Measurements from ENCODE around the gene PABPC3.

PABPC3 gene

DNA sequence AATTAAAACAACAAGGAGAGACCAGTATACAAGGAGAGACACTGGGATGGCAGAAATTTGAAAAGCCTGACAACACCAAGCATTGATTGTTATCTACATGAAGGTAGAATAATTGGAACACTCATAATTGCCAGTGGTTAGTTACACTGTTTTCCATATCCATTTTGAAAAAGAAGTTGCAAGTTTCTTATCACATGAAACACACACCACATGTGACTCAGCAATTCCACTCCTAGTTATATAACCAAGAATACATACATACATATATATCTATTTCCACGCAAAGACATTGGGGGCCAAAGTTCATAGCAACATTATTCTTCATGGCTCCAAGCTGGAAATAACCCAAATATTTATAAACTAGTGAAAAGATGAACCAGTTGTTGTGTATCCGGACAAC, 15.2 kb upstream of the PABPC3 start:
- DNase-seq (ENCODE audit: low spot score in 2 of 2) = no peak
- Histone ChIP-seq H3K36me3 (replicated peaks) (no peaks in the 10 kb centered on the region), H3K4me1 (no peaks in the 10 kb centered on the region), H3K4me3 (no peak overlapping the region), H3K9me3 (no peaks in the 10 kb centered on the region), H3K27me3 (ENCODE audit: low read depth) (no peaks in the 10 kb centered on the region)
- in situ Hi-C loops (cut with MboI; ENCODE audit: low sequenced_read_pairs) = no loop called here

DNA sequence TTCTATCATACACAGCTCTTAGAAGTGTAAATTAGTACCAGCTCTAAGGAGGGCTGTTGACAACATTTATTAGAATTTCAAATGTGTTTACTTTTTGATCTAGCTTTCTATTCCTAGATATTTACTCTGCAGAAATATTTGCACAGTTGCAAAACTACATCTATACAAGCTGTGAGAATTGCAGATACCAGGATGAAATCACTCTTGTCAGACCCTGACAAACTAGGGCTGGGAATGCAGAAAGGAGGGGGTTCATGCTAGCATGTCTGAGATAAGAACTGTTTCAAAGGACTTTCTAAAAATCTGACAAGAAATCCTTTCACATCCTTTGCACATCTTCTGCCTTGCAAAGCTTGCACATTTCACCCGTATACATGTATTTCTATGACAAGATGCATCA, 11.8 kb upstream of the PABPC3 start:
- Histone ChIP-seq H3K9me3 (no peaks in the 10 kb centered on the region), H3K4me1 (no peaks in the 10 kb centered on the region), H3K4me3 (no peak overlapping the region), H3K36me3 (replicated peaks) (no peaks in the 10 kb centered on the region), H3K27me3 (ENCODE audit: low read depth) (no peaks in the 10 kb centered on the region)
- in situ Hi-C loops (cut with MboI; ENCODE audit: low sequenced_read_pairs) = no loop called here
- DNase-seq (ENCODE audit: low spot score in 2 of 2) = peak in 1 of 2 experiments; percentile 93

DNA sequence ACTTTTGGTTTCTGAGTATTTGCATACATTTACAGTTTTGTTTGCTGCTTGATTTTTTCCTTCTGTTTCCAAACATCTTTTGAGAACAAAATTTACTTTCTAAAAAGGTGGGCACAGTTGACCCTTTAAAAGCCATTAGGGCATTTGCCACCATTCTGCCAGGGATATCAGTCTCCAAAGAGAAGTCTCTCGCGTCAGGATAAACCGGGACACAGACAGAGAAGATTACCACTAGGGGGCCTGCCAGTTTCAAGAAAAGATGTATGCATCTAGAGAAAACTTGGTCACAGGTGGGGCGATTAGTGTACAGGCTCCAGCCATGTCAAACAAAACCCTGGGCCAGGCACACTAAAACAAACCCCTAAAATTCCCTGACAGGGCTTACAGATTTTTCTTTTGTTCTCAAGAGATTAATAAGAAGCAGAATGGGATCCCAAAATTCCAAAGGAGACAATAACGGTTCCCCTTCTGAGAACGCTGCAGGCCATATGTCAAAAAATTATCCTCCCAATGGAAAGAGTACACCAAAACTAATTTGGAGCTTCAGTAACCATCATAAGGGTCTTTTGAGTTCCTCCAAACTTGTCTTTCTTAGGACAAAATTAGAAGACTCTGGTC, 10.7 kb upstream of the PABPC3 start:
- Histone ChIP-seq H3K4me1 (no peaks in the 10 kb centered on the region), H3K36me3 (replicated peaks) (no peaks in the 10 kb centered on the region), H3K9me3 (no peaks in the 10 kb centered on the region), H3K4me3 (no peak overlapping the region), H3K27me3 (ENCODE audit: low read depth) (no peaks in the 10 kb centered on the region)
- in situ Hi-C loops (cut with MboI; ENCODE audit: low sequenced_read_pairs) = no loop called here
- DNase-seq (ENCODE audit: low spot score in 2 of 2) = peak; percentile 59 to 75

DNA sequence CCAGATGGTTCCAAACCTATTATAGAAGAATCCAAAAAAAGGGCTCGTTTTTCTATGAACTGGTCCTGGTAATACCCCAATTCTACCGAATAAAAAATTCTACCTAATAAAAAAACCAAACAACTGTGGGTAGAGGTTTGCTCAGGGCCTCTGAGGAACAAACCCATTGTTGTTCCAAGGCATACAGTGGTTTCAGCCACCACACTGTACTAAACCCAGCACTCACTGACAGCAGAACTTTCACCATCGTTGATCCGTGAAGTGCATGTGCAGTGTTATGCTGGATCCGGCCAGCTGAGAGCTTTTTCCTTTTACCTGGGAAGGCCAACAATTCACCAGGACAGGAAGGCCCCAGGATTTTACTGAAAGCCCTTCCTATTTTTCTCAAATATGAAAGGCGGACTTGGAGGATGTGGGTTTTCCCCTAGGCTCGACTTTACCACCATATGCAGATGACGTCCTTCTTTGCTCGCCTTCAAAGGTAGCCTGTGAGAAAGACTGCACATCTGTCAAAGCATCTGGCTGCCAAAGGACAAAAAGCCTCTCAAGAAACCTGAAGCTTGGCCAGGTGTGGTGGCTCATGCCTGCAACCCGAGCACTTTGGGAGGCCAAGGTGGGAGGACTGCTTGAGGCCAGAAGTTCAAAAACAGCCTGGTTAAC, 7.2 kb upstream of the PABPC3 start:
- Histone ChIP-seq H3K4me1 (no peaks in the 10 kb centered on the region), H3K9me3 (no peaks in the 10 kb centered on the region), H3K27me3 (ENCODE audit: low read depth) (no peaks in the 10 kb centered on the region), H3K36me3 (replicated peaks) (no peaks in the 10 kb centered on the region), H3K4me3 (no peak overlapping the region)
- no peak for DNase-seq (ENCODE audit: low spot score in 2 of 2)
- in situ Hi-C loops (cut with MboI; ENCODE audit: low sequenced_read_pairs) = no loop called here

DNA sequence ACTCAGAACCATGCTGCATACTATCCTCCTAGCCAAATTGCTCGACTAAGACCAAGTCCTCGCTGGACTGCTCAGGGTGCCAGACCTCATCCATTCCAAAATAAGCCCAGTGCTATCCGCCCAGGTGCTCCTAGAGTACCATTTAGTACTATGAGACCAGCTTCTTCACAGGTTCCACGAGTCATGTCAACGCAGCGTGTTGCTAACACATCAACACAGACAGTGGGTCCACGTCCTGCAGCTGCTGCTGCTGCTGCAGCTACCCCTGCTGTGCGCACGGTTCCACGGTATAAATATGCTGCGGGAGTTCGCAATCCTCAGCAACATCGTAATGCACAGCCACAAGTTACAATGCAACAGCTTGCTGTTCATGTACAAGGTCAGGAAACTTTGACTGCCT, 1.5 kb downstream of the PABPC3 start:
- in situ Hi-C loops (cut with MboI; ENCODE audit: low sequenced_read_pairs) = no loop called here
- no peaks in the 10 kb centered on the region for H3K4me1 ChIP-seq
- H3K4me3 ChIP-seq = no peak overlapping the region
- DNase-seq (ENCODE audit: low spot score in 2 of 2) = no peak
- no peaks in the 10 kb centered on the region for H3K36me3 ChIP-seq (replicated peaks)
- no peaks in the 10 kb centered on the region for H3K9me3 ChIP-seq
- H3K27me3 ChIP-seq (ENCODE audit: low read depth) = no peaks in the 10 kb centered on the region

DNA sequence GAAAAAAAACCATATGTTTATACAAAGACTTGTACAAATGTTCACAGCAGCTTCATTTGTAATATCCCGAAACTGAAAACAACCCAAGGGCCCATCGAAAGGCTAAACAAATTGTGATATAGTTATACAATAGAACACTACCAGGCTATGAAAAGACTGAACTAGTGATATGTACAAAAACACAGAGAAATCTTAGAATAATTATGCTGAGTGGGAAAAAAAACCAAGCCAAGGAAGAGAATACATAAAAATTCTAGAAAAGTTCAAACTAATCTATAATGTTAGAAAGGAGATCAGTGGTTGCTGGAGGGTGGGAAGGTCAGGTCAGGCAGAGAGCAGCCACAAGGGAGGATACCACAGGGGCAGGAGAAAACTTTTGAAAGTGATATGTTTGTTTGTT, 7.8 kb downstream of the PABPC3 start:
- in situ Hi-C loops (cut with MboI; ENCODE audit: low sequenced_read_pairs) = no loop called here
- no peaks in the 10 kb centered on the region for H3K9me3 ChIP-seq
- no peaks in the 10 kb centered on the region for H3K36me3 ChIP-seq (replicated peaks)
- no peak overlapping the region for H3K4me3 ChIP-seq
- no peak for DNase-seq (ENCODE audit: low spot score in 2 of 2)
- no peaks in the 10 kb centered on the region for H3K4me1 ChIP-seq
- no peaks in the 10 kb centered on the region for H3K27me3 ChIP-seq (ENCODE audit: low read depth)

DNA sequence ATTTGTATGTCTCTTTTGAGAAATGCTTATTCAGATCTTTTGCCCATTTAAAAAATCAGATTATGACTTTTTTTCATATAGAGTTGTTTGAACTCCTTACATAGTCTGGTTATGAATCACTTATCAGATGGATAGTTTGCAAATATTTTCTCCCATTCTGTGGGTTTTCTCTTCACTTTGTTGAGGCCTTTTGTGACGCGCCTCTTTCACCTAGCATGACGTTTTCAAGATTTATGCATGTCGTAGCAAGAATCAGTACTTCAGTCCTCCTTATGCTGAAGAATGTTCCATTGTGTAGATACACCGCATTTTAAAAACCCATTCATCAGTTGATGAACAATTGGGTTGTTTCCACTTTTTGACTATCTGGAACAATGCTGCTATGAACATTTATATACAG, 13.4 kb downstream of the PABPC3 start:
- Histone ChIP-seq H3K9me3 (no peaks in the 10 kb centered on the region), H3K4me1 (peaks cover 4% of the 10 kb centered on the region; the same call in 1 of the 2 replicates), H3K36me3 (replicated peaks) (no peaks in the 10 kb centered on the region), H3K4me3 (no peak overlapping the region), H3K27me3 (ENCODE audit: low read depth) (no peaks in the 10 kb centered on the region)
- DNase-seq (ENCODE audit: low spot score in 2 of 2) = no peak
- in situ Hi-C loops (cut with MboI; ENCODE audit: low sequenced_read_pairs) = no loop called here

DNA sequence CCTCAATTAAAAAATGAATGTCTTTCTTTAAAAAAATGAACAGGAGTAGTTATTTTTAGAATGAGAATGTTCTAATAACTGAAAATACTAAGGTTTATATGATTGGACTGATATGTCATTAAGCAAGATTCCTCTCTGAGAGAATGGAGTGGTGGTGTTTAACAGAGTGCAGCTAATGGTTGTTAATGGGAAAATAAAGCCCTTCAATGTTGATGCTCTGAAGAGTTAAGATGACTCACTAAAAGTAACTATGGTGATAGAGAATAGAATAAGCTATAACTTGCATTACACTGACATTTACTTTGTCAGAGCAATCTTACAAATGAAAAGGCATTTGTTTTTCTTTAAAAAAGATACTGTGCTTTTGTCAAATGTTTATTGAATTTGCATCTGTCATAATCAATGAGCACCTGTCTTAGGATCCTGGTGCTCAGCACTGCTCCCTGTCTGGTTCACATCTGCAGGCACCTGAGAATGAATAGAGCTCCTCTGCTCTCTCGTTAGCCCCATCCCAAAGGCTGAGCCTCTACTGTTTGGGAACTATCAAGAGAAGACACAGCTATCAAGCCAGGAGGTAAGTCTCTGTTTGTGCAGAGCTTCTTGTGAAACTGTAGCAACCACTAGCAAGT, 15.1 kb downstream of the PABPC3 start:
- in situ Hi-C loops (cut with MboI; ENCODE audit: low sequenced_read_pairs) = loop anchor here (10.0 kb wide), 1 partner anchor 106 kb away; no protein-coding TSS in a partner anchor
- H3K9me3 ChIP-seq = no peaks in the 10 kb centered on the region
- H3K4me3 ChIP-seq = no peak overlapping the region
- DNase-seq (ENCODE audit: low spot score in 2 of 2) = no peak
- peaks cover 4% of the 10 kb centered on the region; the same call in 1 of the 2 replicates for H3K4me1 ChIP-seq
- no peaks in the 10 kb centered on the region for H3K36me3 ChIP-seq (replicated peaks)
- H3K27me3 ChIP-seq (ENCODE audit: low read depth) = no peaks in the 10 kb centered on the region

DNA sequence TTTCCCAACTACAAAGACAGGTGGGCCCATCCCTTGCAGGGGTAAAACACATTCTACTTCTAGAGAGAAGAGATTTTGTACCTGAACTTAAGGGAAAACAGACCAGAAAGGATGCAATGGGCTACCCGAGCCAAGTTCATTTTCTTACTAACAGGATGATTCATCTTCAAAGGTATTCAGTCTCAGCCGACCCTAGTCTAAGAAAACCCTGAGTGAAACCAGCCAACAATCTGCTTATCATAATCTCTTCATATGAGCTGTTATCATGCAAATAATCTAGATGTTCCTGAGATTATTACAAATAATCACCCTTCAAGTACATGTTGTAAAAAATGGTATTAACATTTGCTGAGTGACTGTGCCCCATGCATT, 15.6 kb downstream of the PABPC3 start:
- H3K9me3 ChIP-seq = no peaks in the 10 kb centered on the region
- H3K36me3 ChIP-seq (replicated peaks) = no peaks in the 10 kb centered on the region
- in situ Hi-C loops (cut with MboI; ENCODE audit: low sequenced_read_pairs) = loop anchor here (10.0 kb wide), 1 partner anchor 107 kb away; no protein-coding TSS in a partner anchor
- no peaks in the 10 kb centered on the region for H3K27me3 ChIP-seq (ENCODE audit: low read depth)
- DNase-seq (ENCODE audit: low spot score in 2 of 2) = no peak
- H3K4me3 ChIP-seq = no peak overlapping the region
- H3K4me1 ChIP-seq = peaks cover 4% of the 10 kb centered on the region; the same call in 1 of the 2 replicates

DNA sequence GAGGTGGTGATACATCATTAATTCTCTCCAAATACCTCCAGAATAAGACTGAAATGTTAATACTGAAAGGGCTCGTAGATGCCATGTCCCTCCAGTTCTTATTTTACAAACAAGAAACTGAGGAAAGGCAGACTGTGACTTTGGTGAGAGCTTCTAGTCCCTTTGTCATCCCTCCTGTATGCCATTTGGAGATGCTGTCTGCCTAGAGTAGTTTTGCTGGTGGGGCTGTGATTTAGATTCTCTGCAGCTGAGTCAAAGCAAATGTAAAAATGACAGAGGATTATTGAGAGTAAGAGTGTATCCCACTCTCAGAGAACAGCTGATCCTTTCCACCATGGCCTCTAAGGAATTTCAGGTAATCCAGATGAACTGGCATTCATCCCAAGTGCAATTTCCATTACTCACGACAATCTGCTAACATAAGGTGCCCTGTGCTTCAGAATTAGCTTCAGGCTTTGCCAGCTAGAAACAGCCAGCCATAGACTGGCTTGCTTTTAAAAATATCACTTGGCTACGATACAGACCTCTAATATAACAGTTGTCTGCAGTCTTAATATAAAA, 16.8 kb downstream of the PABPC3 start:
- Histone ChIP-seq H3K4me3 (no peak overlapping the region), H3K4me1 (peaks cover 4% of the 10 kb centered on the region; the same call in 1 of the 2 replicates), H3K27me3 (ENCODE audit: low read depth) (no peaks in the 10 kb centered on the region), H3K9me3 (no peaks in the 10 kb centered on the region), H3K36me3 (replicated peaks) (no peaks in the 10 kb centered on the region)
- in situ Hi-C loops (cut with MboI; ENCODE audit: low sequenced_read_pairs) = loop anchor here (10.0 kb wide), 1 partner anchor 108 kb away; no protein-coding TSS in a partner anchor
- no peak for DNase-seq (ENCODE audit: low spot score in 2 of 2)

DNA sequence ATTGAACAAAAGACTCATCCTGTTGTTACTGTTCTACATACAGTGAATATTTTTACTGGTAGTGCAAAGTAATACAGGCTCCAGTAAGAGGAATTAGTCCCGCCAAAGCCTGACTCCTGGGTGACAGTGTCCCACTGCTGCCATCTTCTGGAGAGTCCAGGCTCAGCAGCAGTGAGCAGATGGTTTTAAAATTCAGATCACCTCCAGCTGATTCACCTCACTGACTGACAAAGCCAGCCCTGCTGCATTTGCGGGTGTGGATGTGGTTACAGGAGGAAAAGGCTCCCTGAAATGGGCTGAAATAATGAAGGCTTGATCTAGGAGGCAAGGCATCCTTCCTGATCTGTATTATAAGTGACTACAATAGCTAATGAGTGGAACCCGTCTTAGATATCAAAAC, 18.3 kb downstream of the PABPC3 start:
- Histone ChIP-seq H3K4me3 (no peak overlapping the region), H3K36me3 (replicated peaks) (no peaks in the 10 kb centered on the region), H3K4me1 (peaks cover 4% of the 10 kb centered on the region; the same call in 1 of the 2 replicates), H3K27me3 (ENCODE audit: low read depth) (no peaks in the 10 kb centered on the region), H3K9me3 (no peaks in the 10 kb centered on the region)
- in situ Hi-C loops (cut with MboI; ENCODE audit: low sequenced_read_pairs) = loop anchor here (10.0 kb wide), 1 partner anchor 109 kb away; no protein-coding TSS in a partner anchor
- peak; percentile 81 to 84 for DNase-seq (ENCODE audit: low spot score in 2 of 2)

DNA sequence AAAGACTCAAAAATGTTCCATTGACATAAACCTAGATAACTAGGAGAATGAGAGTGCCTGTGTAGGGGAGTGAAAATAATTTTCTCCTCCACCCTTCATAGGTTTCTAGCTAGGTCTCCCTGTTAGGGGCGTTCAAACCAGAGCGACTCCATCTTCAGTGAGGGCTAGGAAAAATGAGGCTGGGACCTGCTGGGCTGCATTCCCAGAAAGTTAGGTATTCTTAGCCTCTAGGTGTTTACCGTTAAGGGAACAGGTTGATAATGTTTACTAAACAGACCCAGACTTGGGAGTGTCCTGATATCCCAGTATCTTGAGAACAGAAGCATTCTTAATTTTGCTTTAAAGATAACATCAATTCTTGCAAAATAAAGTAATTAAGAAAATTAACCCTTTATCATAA, 20.1 kb downstream of the PABPC3 start:
- Histone ChIP-seq H3K27me3 (ENCODE audit: low read depth) (no peaks in the 10 kb centered on the region), H3K36me3 (replicated peaks) (no peaks in the 10 kb centered on the region), H3K9me3 (no peaks in the 10 kb centered on the region), H3K4me1 (peaks cover 4% of the 10 kb centered on the region; the same call in 1 of the 2 replicates), H3K4me3 (no peak overlapping the region)
- DNase-seq (ENCODE audit: low spot score in 2 of 2) = no peak
- in situ Hi-C loops (cut with MboI; ENCODE audit: low sequenced_read_pairs) = loop anchor here (10.0 kb wide), 1 partner anchor 111 kb away; no protein-coding TSS in a partner anchor

DNA sequence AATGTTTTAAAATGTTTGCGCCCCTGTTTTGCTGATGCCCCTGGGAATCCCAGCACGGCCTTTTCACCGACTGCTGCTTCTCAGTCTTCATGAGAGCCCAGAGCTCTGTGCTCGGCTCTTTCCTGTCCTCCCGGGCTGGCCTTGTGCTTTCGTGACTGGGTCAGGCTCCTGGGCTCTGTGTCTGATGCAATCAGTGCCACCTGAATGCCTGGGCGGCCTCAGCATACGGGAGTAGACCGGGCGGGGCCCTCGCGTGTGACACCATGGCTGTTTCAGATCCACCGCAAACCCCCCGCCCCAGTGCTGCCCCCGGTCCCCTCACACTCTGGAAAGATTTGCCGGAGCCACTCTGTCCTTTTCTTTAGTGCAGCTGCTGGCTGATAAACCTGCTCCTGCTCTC, 21.4 kb downstream of the PABPC3 start:
- in situ Hi-C loops (cut with MboI; ENCODE audit: low sequenced_read_pairs) = loop anchor here (10.0 kb wide), 1 partner anchor 113 kb away; no protein-coding TSS in a partner anchor
- Histone ChIP-seq H3K4me1 (no peaks in the 10 kb centered on the region; the same call in 1 of the 2 replicates), H3K36me3 (replicated peaks) (no peaks in the 10 kb centered on the region), H3K27me3 (ENCODE audit: low read depth) (no peaks in the 10 kb centered on the region), H3K9me3 (no peaks in the 10 kb centered on the region), H3K4me3 (no peak overlapping the region)
- no peak for DNase-seq (ENCODE audit: low spot score in 2 of 2)

Measured in HAP-1 (cell line).